Left ventricle myocardium inferior (tissue), 1 donor: ENCODE data around the gene DCHS1. TPM values are rescaled to one million over a fixed set of nuclear protein-coding genes. Genes with fewer than 3 reads are reported as not detected.

Experiments
- DNase-seq: peaks from one replicate; pipeline ENCODE4 v3.0.0-alpha.2; 2020
- H3K27ac ChIP-seq: fragments of 200-600 bp; replicated peaks from 2 replicates; pipeline ENCODE4 v1.8.0; 2021
- H3K27me3 ChIP-seq: fragments of 200-600 bp; 2 replicates; pipeline ENCODE4 v1.8.0; 2021; ENCODE audit warnings: low read depth
- H3K36me3 ChIP-seq: fragments of 200-600 bp; 2 replicates; pipeline ENCODE4 v1.8.0; 2021
- H3K4me1 ChIP-seq: fragments of 200-600 bp; 2 replicates; pipeline ENCODE4 v1.8.0; 2021
- H3K4me3 ChIP-seq: fragments of 200-600 bp; 2 replicates; pipeline ENCODE4 v1.8.0; 2021; ENCODE audit warnings: mild to moderate bottlenecking, moderate library complexity
- H3K9me3 ChIP-seq: fragments of 200-600 bp; replicated peaks from 2 replicates; pipeline ENCODE4 v1.8.0; 2021
- CTCF ChIP-seq: fragments of 200-600 bp; IDR thresholded peaks from 2 replicates; pipeline ENCODE4 v1.8.0; 2021; ENCODE audit warnings: antibody characterized with exemption, mild to moderate bottlenecking, borderline replicate concordance
- intact Hi-C: fragments of 100-400 bp; cut with micrococcal nuclease; formaldehyde crosslinking; loops from one replicate; pipeline ENCODE4 v1.11.0; 2022
- total RNA-seq: library from RNA; stranded (reverse); fragmentation: NEBNext Ultra II Directional; extraction: Animal tissue kit (Norgen Biotek cat#: 25700); gene quantifications from one replicate; pipeline ENCODE4 v1.2.1, GENCODE V29; 2021
- donor health status: DM: no; HTN: yes; CAD: no; lungs with severe emphysema.

DCHS1 gene
- total RNA-seq, 1 donor from 2014 or later: 9.5 TPM

- Histone ChIP-seq H3K4me3 (no peak overlapping the region), H3K9me3 (no peaks in the 10 kb centered on the region), H3K27me3 (no peaks in the 10 kb centered on the region), H3K36me3 (no peaks in the 10 kb centered on the region), H3K27ac (peak overlapping the region; percentile 60), H3K4me1 (peaks cover 38% of the 10 kb centered on the region)
- intact Hi-C loops: no loop called here
- no peak for DNase-seq
- TF ChIP-seq CTCF: no peak
These were observed 80.5 kb downstream of the DCHS1 start for GRCh38 chr11:6574816-6575715.

- Histone ChIP-seq H3K27ac (no peak overlapping the region), H3K36me3 (no peaks in the 10 kb centered on the region), H3K27me3 (no peaks in the 10 kb centered on the region), H3K9me3 (no peaks in the 10 kb centered on the region), H3K4me3 (no peak overlapping the region), H3K4me1 (peaks cover 39% of the 10 kb centered on the region)
- DNase-seq: no peak
- TF ChIP-seq CTCF: no peak
- intact Hi-C loops: no loop called here
These were observed 83.4 kb downstream of the DCHS1 start for GRCh38 chr11:6572215-6572614.

- Histone ChIP-seq H3K27ac (no peak overlapping the region), H3K4me3 (peak overlapping the region; percentile 47)
- intact Hi-C loops: no loop called here
These were observed 84.1 kb downstream of the DCHS1 start for GRCh38 chr11:6571434-6572008.

More at GRCh38 chr11:6571434-6572008, 84.1 kb downstream of the DCHS1 start:
- DNase-seq: no peak
- Histone ChIP-seq H3K36me3 (no peaks in the 10 kb centered on the region), H3K4me1 (peaks cover 39% of the 10 kb centered on the region), H3K27me3 (no peaks in the 10 kb centered on the region), H3K9me3 (no peaks in the 10 kb centered on the region)
- no peak for TF ChIP-seq CTCF

Other genes with a start within 250 kb of the DCHS1 start
- 75.5 TPM for gene APBB1, start 236.7 kb downstream of the DCHS1 start, total RNA-seq
- 0.44 TPM for gene HPX, start 214.8 kb downstream of the DCHS1 start, total RNA-seq
- 9.0 TPM for gene TRIM3, start 181.9 kb downstream of the DCHS1 start, total RNA-seq
- 16.1 TPM for gene ARFIP2, start 174.5 kb downstream of the DCHS1 start, total RNA-seq
- 17.9 TPM for gene TIMM10B, start 174.3 kb downstream of the DCHS1 start, total RNA-seq
- gene DNHD1, start 158.5 kb downstream of the DCHS1 start, total RNA-seq: 4.4 TPM
- gene RRP8, start 52.2 kb downstream of the DCHS1 start, total RNA-seq: 19.2 TPM
- gene ILK, start 52.0 kb downstream of the DCHS1 start, total RNA-seq: 192 TPM
- gene TAF10, start 43.6 kb downstream of the DCHS1 start, total RNA-seq: 106 TPM
- gene TPP1, start 36.4 kb downstream of the DCHS1 start, total RNA-seq: 84.2 TPM
- 40.2 TPM for gene MRPL17, start 27.5 kb upstream of the DCHS1 start, total RNA-seq
- gene OR2AG2, start 116.2 kb upstream of the DCHS1 start, total RNA-seq: not detected
- not detected for gene OR2AG1, start 127.2 kb upstream of the DCHS1 start, total RNA-seq
- not detected for gene OR6A2, start 143.9 kb upstream of the DCHS1 start, total RNA-seq
- gene OR10A5, start 189.9 kb upstream of the DCHS1 start, total RNA-seq: not detected
- gene OR10A2, start 207.2 kb upstream of the DCHS1 start, total RNA-seq: not detected
- gene OR10A4, start 220.8 kb upstream of the DCHS1 start, total RNA-seq: not detected
- not detected for gene OR2D2, start 236.7 kb upstream of the DCHS1 start, total RNA-seq